ENCODE data around the gene BTNL2. TPM values are rescaled to one million over a fixed set of nuclear protein-coding genes. Genes with fewer than 3 reads are reported as not detected.

BTNL2 gene
- total RNA-seq, 5 donors from 2014 or later (not counting 1 experiment from before 2014, with no cell fraction given), result not detected

- peaks cover 23 to 24% of the 10 kb centered on the region in 2 donors for H3K27me3 Mint-ChIP-seq
- POLR2A ChIA-PET, result no interaction called here
- no peaks in the 10 kb centered on the region for H3K4me1 Mint-ChIP-seq
- H3K36me3 Mint-ChIP-seq, result no peaks in the 10 kb centered on the region
- 98% methylated on average over 8 of the region's 10 CpGs for WGBS (ENCODE audit: insufficient coverage)
- Histone ChIP-seq H3K4me3 (ENCODE audit: control insufficient read depth in 1 of 2, extremely low read depth in 1 of 2, low read length in 1 of 2) (no peak overlapping the region), H3K27me3 (replicated peaks in 1 of 2; ENCODE audit: control insufficient read depth in 2 of 2, extremely low read depth in 1 of 2, insufficient read depth in 2 of 2, low read length in 1 of 2) (peaks cover 0 to 14% of the 10 kb centered on the region in 2 experiments), H3K9me3 (no peaks in the 10 kb centered on the region), H3K27ac (ENCODE audit: low read length) (no peak overlapping the region), H3K4me1 (ENCODE audit: control insufficient read depth in 1 of 2, extremely low read depth in 1 of 2, insufficient read depth in 2 of 2, low read length in 2 of 2) (no peaks in the 10 kb centered on the region), H3K36me3 (ENCODE audit: control insufficient read depth in 2 of 2, extremely low read depth in 1 of 2, insufficient read depth in 1 of 2, low read length in 1 of 2) (no peaks in the 10 kb centered on the region)
- ATAC-seq (replicated peaks in 1 of 4) (no peak), DNase-seq (no peak)
- no peak overlapping the region for H3K27ac Mint-ChIP-seq
- CTCF ChIA-PET, result no interaction called here
- H3K9me3 Mint-ChIP-seq, result no peaks in the 10 kb centered on the region
- no peak overlapping the region for H3K4me3 Mint-ChIP-seq
Observed at GRCh38 chr6:32396028-32396427, 11.0 kb downstream of the BTNL2 start.

GRCh38 chr6:32393665-32394420, 13.1 kb downstream of the BTNL2 start:
- no peaks in the 10 kb centered on the region for H3K9me3 Mint-ChIP-seq
- H3K27me3 ChIP-seq (replicated peaks in 1 of 2; ENCODE audit: control insufficient read depth in 2 of 2, extremely low read depth in 1 of 2, insufficient read depth in 2 of 2, low read length in 1 of 2), result peaks cover 0 to 18% of the 10 kb centered on the region in 2 experiments
- no peak for ATAC-seq (replicated peaks in 1 of 4)
- 80% methylated on average over 1 of the region's 7 CpGs for WGBS (ENCODE audit: insufficient coverage)
- no peaks in the 10 kb centered on the region for H3K9me3 ChIP-seq
- no peak overlapping the region for H3K4me3 ChIP-seq (ENCODE audit: control insufficient read depth in 1 of 2, extremely low read depth in 1 of 2, low read length in 1 of 2)
- no peak overlapping the region for H3K27ac ChIP-seq (ENCODE audit: low read length)
- DNase-seq, result no peak
- no peak overlapping the region for H3K27ac Mint-ChIP-seq
- H3K36me3 ChIP-seq (ENCODE audit: control insufficient read depth in 2 of 2, extremely low read depth in 1 of 2, insufficient read depth in 1 of 2, low read length in 1 of 2), result no peaks in the 10 kb centered on the region
- ChIA-PET POLR2A (no interaction called here), CTCF (no interaction called here)
- no peaks in the 10 kb centered on the region for H3K4me1 Mint-ChIP-seq
- H3K4me3 Mint-ChIP-seq, result no peak overlapping the region
- H3K36me3 Mint-ChIP-seq, result no peaks in the 10 kb centered on the region
- peaks cover 23 to 32% of the 10 kb centered on the region in 2 donors for H3K27me3 Mint-ChIP-seq
- H3K4me1 ChIP-seq (ENCODE audit: control insufficient read depth in 1 of 2, extremely low read depth in 1 of 2, insufficient read depth in 2 of 2, low read length in 2 of 2), result no peaks in the 10 kb centered on the region

GRCh38 chr6:32391505-32391904, 15.5 kb downstream of the BTNL2 start:
- no peak for DNase-seq
- ATAC-seq (replicated peaks in 1 of 4), result no peak
- no peaks in the 10 kb centered on the region for H3K4me1 Mint-ChIP-seq
- Histone ChIP-seq H3K27ac (ENCODE audit: low read length) (no peak overlapping the region), H3K27me3 (replicated peaks in 1 of 2; ENCODE audit: control insufficient read depth in 2 of 2, extremely low read depth in 1 of 2, insufficient read depth in 2 of 2, low read length in 1 of 2) (peaks cover 0 to 20% of the 10 kb centered on the region in 2 experiments), H3K4me3 (ENCODE audit: control insufficient read depth in 1 of 2, extremely low read depth in 1 of 2, low read length in 1 of 2) (no peak overlapping the region), H3K36me3 (ENCODE audit: control insufficient read depth in 2 of 2, extremely low read depth in 1 of 2, insufficient read depth in 1 of 2, low read length in 1 of 2) (no peaks in the 10 kb centered on the region), H3K9me3 (no peaks in the 10 kb centered on the region), H3K4me1 (ENCODE audit: control insufficient read depth in 1 of 2, extremely low read depth in 1 of 2, insufficient read depth in 2 of 2, low read length in 2 of 2) (no peaks in the 10 kb centered on the region)
- H3K36me3 Mint-ChIP-seq, result no peaks in the 10 kb centered on the region
- 90% methylated on average over 4 of the region's 6 CpGs for WGBS (ENCODE audit: insufficient coverage)
- no peak overlapping the region for H3K4me3 Mint-ChIP-seq
- H3K27me3 Mint-ChIP-seq, result peaks cover 35 to 48% of the 10 kb centered on the region in 2 donors
- ChIA-PET CTCF (no interaction called here), POLR2A (no interaction called here)
- H3K27ac Mint-ChIP-seq, result no peak overlapping the region
- H3K9me3 Mint-ChIP-seq, result no peaks in the 10 kb centered on the region

- Mint-ChIP-seq H3K4me3 (no peak overlapping the region), H3K9me3 (no peaks in the 10 kb centered on the region), H3K4me1 (no peaks in the 10 kb centered on the region), H3K27ac (no peak overlapping the region), H3K27me3 (peaks cover 28 to 37% of the 10 kb centered on the region in 2 donors), H3K36me3 (no peaks in the 10 kb centered on the region)
- Histone ChIP-seq H3K4me3 (ENCODE audit: control insufficient read depth in 1 of 2, extremely low read depth in 1 of 2, low read length in 1 of 2) (no peak overlapping the region), H3K4me1 (ENCODE audit: control insufficient read depth in 1 of 2, extremely low read depth in 1 of 2, insufficient read depth in 2 of 2, low read length in 2 of 2) (no peaks in the 10 kb centered on the region), H3K27me3 (replicated peaks in 1 of 2; ENCODE audit: control insufficient read depth in 2 of 2, extremely low read depth in 1 of 2, insufficient read depth in 2 of 2, low read length in 1 of 2) (peaks cover 0 to 9% of the 10 kb centered on the region in 2 experiments), H3K36me3 (ENCODE audit: control insufficient read depth in 2 of 2, extremely low read depth in 1 of 2, insufficient read depth in 1 of 2, low read length in 1 of 2) (no peaks in the 10 kb centered on the region), H3K27ac (ENCODE audit: low read length) (no peak overlapping the region), H3K9me3 (no peaks in the 10 kb centered on the region)
- WGBS (ENCODE audit: insufficient coverage), result no CpG with 5 or more reads among the region's 6 CpGs
- no peak for DNase-seq
- no peak for ATAC-seq (replicated peaks in 1 of 4)
- ChIA-PET CTCF (no interaction called here), POLR2A (no interaction called here)
Observed at GRCh38 chr6:32387589-32388340, 19.2 kb downstream of the BTNL2 start.

- POLR2A ChIA-PET, result no interaction called here
- Mint-ChIP-seq H3K27me3 (peaks cover 24 to 35% of the 10 kb centered on the region in 2 donors), H3K27ac (no peak overlapping the region)
Observed at GRCh38 chr6:32386040-32386439, 20.9 kb downstream of the BTNL2 start.

GRCh38 chr6:32382757-32383420, 24.1 kb downstream of the BTNL2 start:
- peaks cover 18 to 20% of the 10 kb centered on the region in 2 donors for H3K27me3 Mint-ChIP-seq
- DNase-seq (no peak), ATAC-seq (replicated peaks in 1 of 4) (no peak)
- H3K9me3 Mint-ChIP-seq, result no peaks in the 10 kb centered on the region
- Histone ChIP-seq H3K4me1 (ENCODE audit: control insufficient read depth in 1 of 2, extremely low read depth in 1 of 2, insufficient read depth in 2 of 2, low read length in 2 of 2) (no peaks in the 10 kb centered on the region), H3K27ac (ENCODE audit: low read length) (no peak overlapping the region), H3K9me3 (no peaks in the 10 kb centered on the region), H3K36me3 (ENCODE audit: control insufficient read depth in 2 of 2, extremely low read depth in 1 of 2, insufficient read depth in 1 of 2, low read length in 1 of 2) (no peaks in the 10 kb centered on the region), H3K4me3 (ENCODE audit: control insufficient read depth in 1 of 2, extremely low read depth in 1 of 2, low read length in 1 of 2) (no peak overlapping the region), H3K27me3 (replicated peaks in 1 of 2; ENCODE audit: control insufficient read depth in 2 of 2, extremely low read depth in 1 of 2, insufficient read depth in 2 of 2, low read length in 1 of 2) (no peaks in the 10 kb centered on the region)
- no peaks in the 10 kb centered on the region for H3K36me3 Mint-ChIP-seq
- POLR2A ChIA-PET, result no interaction called here
- no CpG with 5 or more reads among the region's 1 CpG for WGBS (ENCODE audit: insufficient coverage)
- H3K27ac Mint-ChIP-seq, result no peak overlapping the region
- H3K4me3 Mint-ChIP-seq, result no peak overlapping the region
- CTCF ChIA-PET, result no interaction called here
- no peaks in the 10 kb centered on the region for H3K4me1 Mint-ChIP-seq

More at GRCh38 chr6:32386040-32386439, 20.9 kb downstream of the BTNL2 start:
- ATAC-seq (replicated peaks in 1 of 4) (no peak), DNase-seq (no peak)
- Histone ChIP-seq H3K27me3 (replicated peaks in 1 of 2; ENCODE audit: control insufficient read depth in 2 of 2, extremely low read depth in 1 of 2, insufficient read depth in 2 of 2, low read length in 1 of 2) (peaks cover 0 to 6% of the 10 kb centered on the region in 2 experiments), H3K27ac (ENCODE audit: low read length) (no peak overlapping the region), H3K9me3 (no peaks in the 10 kb centered on the region), H3K36me3 (ENCODE audit: control insufficient read depth in 2 of 2, extremely low read depth in 1 of 2, insufficient read depth in 1 of 2, low read length in 1 of 2) (no peaks in the 10 kb centered on the region), H3K4me3 (ENCODE audit: control insufficient read depth in 1 of 2, extremely low read depth in 1 of 2, low read length in 1 of 2) (no peak overlapping the region), H3K4me1 (ENCODE audit: control insufficient read depth in 1 of 2, extremely low read depth in 1 of 2, insufficient read depth in 2 of 2, low read length in 2 of 2) (no peaks in the 10 kb centered on the region)
- Mint-ChIP-seq H3K9me3 (no peaks in the 10 kb centered on the region), H3K4me1 (no peaks in the 10 kb centered on the region), H3K36me3 (no peaks in the 10 kb centered on the region), H3K4me3 (no peak overlapping the region)
- CTCF ChIA-PET, result no interaction called here
- WGBS (ENCODE audit: insufficient coverage), result no CpG with 5 or more reads among the region's 1 CpG
